IMR-90 (cell line): ENCODE measurements around the gene SMC1A.

ENCODE experiments used
- CEBPB ChIP-seq: IDR thresholded peaks from 2 replicates; pipeline ENCODE4 v1.6.1; 2012; ENCODE audit warnings: low read depth, low read length, improper control_type of control experiment
- MXI1 ChIP-seq: IDR thresholded peaks from 2 replicates; pipeline ENCODE4 v1.6.1; 2012; ENCODE audit warnings: low read depth, mild to moderate bottlenecking, low read length, moderate library complexity, borderline replicate concordance
- POLR2A ChIP-seq: IDR thresholded peaks from 2 replicates; pipeline ENCODE4 v1.6.1; 2012; ENCODE audit warnings: mild to moderate bottlenecking, low read depth, low read length
- TF ChIP-seq, protein P1 (sequence below): conservative IDR thresholded peaks from 2 replicates; pipeline ENCODE4 v1.5.1; 2012; ENCODE audit warnings: mild to moderate bottlenecking, low read depth, low read length, improper control_type of control experiment
- TF ChIP-seq, protein P2 (sequence below): fragments of 150-350 bp; IDR thresholded peaks from 2 replicates; pipeline ENCODE4 v1.6.1; 2017; ENCODE audit warnings: mild to moderate bottlenecking, antibody characterized with exemption, low read length, low read depth

GRCh38 chrX:53377464-53377863 is 45.0 kb downstream of the SMC1A start:
- TF ChIP-seq, protein P1, sequence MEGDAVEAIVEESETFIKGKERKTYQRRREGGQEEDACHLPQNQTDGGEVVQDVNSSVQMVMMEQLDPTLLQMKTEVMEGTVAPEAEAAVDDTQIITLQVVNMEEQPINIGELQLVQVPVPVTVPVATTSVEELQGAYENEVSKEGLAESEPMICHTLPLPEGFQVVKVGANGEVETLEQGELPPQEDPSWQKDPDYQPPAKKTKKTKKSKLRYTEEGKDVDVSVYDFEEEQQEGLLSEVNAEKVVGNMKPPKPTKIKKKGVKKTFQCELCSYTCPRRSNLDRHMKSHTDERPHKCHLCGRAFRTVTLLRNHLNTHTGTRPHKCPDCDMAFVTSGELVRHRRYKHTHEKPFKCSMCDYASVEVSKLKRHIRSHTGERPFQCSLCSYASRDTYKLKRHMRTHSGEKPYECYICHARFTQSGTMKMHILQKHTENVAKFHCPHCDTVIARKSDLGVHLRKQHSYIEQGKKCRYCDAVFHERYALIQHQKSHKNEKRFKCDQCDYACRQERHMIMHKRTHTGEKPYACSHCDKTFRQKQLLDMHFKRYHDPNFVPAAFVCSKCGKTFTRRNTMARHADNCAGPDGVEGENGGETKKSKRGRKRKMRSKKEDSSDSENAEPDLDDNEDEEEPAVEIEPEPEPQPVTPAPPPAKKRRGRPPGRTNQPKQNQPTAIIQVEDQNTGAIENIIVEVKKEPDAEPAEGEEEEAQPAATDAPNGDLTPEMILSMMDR, result no peak
- TF ChIP-seq, protein P2, sequence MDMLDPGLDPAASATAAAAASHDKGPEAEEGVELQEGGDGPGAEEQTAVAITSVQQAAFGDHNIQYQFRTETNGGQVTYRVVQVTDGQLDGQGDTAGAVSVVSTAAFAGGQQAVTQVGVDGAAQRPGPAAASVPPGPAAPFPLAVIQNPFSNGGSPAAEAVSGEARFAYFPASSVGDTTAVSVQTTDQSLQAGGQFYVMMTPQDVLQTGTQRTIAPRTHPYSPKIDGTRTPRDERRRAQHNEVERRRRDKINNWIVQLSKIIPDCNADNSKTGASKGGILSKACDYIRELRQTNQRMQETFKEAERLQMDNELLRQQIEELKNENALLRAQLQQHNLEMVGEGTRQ, result no peak
- TF ChIP-seq CEBPB, result no peak
- no peak for TF ChIP-seq MXI1
- TF ChIP-seq POLR2A, result no peak
